SK-N-MC (cell line): ENCODE results near the gene RMND5A.

Experiments used
- EZH2 ChIP-seq: fragments of 200-600 bp; sonication (generic); IDR thresholded peaks from one replicate; pipeline ENCODE4 v1.6.1; 2017; ENCODE audit warnings: antibody characterized with exemption
- POLR2AphosphoS5 ChIP-seq: IDR thresholded peaks from 2 replicates; pipeline ENCODE4 v1.6.1; 2012; ENCODE audit warnings: mild to moderate bottlenecking, low read depth, low read length, borderline replicate concordance

DNA sequence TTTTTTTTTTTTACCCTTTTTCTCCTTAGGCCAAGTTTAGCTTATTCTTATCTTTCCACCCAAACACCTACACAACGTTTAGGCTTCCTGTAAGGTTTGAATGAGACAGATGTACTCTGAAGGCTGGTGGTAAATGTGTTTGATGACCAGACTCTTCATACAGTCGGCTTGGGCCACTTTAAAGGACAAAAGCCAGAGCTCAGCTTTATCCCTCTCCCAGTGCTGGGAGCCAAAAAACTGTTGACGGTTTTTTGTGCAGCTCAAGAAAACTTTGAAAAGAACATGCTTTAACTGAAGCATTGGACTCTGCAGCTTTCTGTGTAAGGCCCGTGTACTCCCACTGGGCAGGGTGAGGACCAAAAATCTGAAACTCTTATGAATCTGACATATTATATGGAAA, 55.2 kb downstream of the RMND5A start:
- TF ChIP-seq EZH2: no peak
- no peak for TF ChIP-seq POLR2AphosphoS5
